T-helper 1 cell (primary cell): ENCODE measurements around the gene MAD1L1.
A peak's percentile ranks its signal among the peaks of the same experiment; 100 is the strongest.

Experiments
- DNase-seq, 5 donors: peaks; one replicate each; pipeline ENCODE4 v3.0.0-alpha.2; 2012 to 2020

The MAD1L1 gene

DNA sequence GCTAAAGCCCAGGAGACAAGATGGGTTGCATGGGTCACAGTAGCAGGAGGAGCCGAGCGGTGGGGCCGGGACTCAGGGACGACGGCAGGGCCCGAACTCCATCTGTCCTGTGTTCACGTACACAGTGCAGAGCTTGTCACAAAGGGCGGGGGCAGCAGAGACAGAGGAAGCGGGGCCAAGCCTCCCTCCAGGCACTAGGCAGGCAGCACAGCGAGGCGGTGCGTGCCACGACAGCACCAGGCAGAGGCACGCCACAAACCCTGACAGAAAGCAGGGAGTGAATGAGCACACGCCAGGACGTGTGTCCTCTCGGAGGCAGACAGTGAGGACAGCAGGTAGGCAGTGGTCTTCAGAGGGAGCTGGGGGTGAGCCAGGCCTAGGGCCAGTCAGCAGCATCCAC, 177.8 kb downstream of the MAD1L1 start:
- no peak for DNase-seq

DNA sequence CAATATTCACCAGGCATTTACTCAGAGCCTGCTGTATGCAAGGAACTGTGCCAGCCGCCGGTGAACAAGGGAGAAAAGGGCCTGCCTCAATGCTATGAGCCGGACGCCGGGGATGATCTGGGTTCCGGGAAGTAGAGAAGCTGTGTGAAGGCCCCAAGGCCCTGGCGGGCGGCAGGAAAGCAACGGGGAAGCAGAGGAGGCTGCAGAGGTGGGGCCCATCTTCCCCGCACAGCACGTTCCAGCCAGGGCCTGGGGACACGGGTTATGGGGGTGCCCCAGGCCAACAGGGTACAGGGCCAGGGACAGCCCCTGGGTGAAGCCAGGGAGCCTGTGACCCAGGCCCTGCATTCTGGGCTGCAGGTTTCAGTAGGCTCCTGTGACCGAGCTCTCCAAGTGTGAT, 179.3 kb downstream of the MAD1L1 start:
- DNase-seq = no peak

DNA sequence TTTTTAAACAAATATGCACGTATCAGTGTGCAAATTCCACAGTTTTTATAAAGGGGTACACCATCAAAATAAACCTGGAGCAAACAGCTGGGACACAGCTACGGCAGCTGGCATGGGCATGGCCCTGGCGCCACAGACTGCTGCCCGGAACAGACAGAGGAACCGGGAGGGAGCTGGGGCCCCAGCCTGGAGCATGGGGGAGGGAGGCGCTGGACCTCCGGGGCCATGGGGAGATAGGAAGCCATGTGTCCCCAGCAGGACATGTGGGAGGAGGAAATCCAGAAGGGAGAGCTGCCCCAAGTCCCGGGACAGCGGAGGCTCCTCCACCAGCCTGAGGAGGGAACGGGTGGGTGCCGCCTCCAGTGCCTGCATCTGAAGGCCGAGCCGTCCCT, 180.1 kb downstream of the MAD1L1 start:
- DNase-seq = no peak

DNA sequence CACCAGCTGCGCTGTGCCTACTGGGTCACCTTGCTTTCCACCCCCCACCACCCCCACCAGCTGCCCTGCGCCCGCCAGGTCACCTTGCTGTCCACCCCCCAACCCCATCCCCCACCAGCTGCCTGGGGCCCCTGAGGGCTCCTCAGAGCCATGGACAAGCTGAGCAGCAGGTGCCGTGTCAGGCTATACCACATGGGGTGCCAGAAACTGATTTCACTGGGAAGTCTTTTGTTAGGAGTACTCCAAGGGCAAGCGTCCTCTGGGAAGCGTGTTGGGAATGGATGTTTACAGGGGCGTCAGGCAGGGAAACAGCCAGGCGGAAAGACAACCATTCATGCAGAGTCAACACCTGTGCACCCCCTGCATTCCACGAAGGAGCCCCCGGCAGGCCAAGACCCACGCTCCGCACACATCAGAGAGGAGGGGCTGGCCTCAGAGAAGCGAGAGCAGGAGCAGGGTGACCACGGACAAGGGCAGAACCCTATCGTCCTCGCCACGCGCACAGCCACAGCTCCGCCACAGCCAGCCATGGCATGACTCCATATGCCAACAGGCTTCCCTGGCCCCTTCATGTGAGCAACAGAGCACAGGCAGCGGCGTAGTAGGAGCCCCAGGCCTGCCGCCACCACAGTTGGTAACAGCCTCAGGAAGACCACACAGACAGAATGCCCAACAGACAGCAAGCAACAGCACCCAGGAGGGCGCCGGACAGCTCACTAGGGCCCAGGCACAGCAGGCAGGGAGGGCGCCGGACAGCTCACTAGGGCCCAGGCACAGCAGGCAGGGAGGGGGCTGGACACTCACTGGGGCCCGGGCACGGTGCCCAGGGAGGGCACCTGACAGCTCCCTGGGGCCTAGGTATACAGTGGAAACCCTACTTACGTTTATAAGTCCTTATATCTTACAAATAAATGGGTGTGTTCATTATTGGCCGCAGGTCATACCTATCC, 180.8 kb downstream of the MAD1L1 start:
- no peak for DNase-seq

DNA sequence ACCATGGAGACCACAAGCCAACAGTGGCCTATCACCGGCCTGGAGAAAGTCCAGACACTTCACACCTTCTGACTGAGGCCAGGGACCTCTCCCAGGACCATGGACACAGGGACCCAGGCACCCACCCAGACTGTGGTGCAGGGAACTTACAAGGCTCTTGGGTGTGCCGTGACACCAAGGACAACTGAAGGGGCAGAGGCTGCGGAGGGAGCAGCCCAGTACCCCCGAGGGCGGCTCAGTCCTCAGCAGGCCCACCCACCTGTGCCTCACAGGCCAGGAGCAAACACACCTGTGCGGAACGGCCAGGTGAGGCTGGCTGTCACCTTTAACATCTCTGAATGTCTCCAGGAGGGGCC, 182.3 kb downstream of the MAD1L1 start:
- DNase-seq = no peak

DNA sequence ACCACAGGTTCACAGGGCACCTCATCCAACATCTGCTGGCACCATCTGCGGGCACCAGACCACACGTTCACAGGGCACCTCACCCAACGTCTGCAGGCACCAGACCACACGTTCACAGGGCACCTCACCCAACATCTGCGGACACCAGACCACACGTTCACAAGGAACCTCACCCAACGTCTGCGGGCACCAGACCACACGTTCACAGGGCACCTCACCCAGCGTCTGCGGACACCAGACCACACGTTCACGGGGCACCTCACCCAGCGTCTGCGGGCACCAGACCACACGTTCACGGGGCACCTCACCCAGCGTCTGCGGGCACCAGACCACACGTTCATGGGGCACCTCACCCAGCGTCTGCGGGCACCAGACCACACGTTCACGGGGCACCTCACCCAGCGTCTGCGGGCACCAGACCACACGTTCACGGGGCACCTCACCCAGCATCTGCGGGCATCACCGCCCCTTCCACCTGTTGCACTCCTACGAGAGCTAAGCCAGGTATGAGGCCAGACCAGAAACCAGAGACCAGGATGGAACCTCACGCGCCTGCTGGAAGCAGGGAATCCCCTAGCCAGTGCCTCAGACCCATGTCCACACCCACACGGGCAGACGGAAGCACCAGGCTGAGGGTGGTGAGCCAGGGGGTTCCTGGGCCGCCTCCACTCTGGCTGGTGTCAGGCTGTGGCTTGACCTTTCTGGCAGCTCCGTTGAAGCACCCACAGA, 182.8 kb downstream of the MAD1L1 start:
- no peak for DNase-seq

DNA sequence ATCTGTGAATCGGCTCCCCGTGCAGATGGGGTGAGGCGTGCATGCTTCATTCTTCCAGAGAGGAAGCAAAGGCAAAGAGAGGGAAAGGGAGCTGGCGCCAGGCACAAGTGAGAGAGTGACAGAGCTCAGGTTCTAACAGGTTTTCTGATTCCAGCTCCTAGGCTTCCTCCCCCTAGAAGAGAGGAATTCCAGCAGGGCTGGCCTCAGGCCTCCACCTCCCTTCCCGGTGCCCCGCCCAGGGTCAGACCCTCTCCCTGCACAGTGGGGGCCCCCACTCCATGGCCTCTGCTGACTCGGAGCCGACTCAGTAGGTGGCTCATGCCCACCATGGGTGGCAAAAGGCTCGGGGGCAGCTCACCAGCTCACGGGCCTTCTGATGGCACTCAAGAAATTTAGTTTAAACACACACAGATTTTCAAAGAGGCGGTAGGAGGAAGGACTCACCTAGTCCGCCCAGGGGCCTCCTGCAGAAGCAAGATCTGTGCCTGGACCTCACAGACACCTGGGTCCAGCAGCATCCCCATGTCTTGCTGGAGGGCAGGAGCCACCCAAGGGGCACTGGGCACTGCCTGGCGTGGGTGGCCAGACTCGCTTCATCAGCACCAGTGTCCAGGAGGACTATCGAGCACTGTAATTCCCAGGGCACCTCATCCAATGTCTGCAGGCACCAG, 183.5 kb downstream of the MAD1L1 start:
- DNase-seq = no peak

DNA sequence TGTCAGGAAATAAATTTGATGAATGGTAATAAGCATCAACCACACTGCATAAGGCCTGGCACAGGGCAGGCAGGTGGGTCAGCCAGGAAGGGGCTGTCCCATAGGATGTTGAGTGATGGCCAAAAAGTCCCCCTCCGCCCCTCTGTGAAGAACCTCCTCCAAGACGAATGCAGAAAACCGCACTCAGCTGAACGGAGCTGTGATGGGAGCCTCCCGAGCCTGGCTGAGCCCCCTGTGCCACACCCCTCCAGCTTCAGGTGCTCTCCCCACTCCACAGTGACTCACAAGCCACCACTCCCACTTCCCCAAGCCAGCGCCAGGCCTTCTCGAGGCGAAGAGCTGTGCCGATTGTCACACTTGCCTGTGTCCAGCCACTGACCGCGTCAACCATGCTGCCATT, 184.2 kb downstream of the MAD1L1 start:
- DNase-seq = no peak

DNA sequence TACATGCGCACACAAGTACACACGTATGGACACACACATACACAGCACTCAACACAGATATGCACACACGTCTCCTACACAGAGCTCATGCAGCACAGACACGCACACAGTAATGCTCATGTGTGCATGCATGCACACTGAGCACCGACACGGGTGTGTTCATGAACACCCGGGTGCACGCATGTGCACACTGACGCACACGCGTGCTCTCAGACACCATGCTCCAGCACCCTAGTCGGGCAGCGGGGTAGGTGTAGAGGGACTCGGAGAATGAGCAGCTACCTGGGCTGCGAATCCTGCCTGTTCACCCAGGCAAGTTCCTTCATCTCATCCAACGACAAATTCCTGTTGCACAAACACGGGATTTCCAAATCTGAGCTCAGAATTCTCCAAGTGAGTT, 184.7 kb downstream of the MAD1L1 start:
- no peak for DNase-seq

DNA sequence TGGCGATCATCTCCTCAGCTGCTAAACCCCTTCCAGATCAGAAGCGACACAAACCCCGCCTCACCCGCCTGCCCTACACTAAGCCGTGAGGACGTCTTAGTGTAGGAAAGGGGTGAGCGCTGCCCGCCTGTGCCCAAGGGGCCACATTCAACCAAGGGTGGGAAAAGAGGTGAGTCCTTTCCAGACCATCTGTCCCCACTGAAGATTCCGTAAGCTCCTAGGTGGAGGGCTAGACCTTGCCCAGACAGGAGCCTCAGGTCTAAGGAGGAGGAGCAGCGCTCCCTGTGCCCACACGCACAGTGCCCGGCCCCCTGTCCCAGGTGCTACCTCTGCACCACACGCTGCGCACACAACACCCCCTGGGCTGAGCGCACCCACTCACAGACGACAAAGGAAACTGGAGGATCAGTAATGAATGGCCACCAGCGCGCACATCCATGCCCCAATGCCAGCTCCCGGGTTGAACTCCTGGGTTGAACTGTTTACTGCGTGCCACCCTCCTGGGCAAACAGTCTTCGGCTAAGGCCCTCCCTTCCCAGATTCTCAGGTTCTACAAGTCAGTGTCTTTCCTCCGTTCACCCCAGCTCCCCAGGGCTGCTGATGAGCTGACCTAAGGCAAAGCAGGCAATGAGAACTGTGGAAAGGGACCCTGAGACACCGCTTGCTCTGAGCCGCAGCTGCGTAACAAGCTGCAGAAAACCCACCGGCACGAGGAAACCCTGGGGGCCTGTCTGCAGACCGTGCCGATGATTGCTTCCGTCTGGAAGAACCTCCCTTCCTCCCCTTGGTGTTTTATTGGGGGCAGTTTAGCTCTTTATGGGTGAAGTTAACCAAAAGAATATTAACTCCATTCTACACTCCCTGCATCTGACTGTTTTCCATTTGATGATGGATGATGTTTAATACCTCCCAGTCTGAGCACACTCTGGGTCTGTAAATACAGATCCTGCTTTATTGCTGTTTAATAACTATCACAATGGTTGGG, 185.9 kb downstream of the MAD1L1 start:
- peak in 1 of 5 donors; percentile 9 for DNase-seq

DNA sequence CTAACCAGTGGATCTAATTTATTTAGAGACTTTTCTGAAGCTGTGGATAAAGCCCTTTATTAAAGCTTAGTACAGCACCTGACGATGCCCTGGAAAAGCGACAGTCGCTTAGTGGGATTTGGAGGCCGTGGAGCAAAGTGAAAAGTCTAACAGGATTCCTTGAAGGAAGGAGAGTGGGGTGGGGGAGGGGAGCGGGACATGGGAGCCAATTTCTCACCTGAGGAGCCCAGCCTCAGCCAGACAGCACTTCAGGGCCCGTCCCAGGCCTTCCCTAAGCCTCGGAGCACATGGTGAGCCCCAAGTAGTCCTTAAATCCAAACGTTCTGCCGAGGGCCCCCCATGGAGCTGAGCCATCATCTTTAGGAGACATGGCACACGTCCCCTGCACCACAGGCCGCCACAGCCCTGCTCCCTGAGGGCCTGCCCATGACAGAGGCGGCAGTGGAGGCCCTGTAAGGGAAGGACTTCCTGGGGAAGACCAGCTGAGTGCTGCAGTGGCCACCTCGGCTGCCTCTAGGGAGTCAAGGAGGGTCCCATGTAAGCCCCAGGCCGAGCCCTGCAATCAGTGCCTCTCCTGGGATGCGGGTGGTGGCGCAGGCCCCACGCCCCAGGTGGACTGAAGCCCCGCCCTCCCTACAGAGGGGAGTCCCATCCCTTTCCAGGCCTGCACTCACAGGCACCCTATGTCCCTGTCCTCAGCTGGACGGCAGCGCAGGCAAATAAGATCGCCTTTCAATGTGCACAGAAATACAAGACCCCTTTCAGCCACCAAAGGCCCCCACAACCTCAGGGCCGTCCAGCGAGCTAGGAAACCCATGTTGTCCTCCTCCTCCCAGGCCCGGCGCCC, 187.0 kb downstream of the MAD1L1 start:
- DNase-seq = peak in 1 of 5 donors; percentile 9

DNA sequence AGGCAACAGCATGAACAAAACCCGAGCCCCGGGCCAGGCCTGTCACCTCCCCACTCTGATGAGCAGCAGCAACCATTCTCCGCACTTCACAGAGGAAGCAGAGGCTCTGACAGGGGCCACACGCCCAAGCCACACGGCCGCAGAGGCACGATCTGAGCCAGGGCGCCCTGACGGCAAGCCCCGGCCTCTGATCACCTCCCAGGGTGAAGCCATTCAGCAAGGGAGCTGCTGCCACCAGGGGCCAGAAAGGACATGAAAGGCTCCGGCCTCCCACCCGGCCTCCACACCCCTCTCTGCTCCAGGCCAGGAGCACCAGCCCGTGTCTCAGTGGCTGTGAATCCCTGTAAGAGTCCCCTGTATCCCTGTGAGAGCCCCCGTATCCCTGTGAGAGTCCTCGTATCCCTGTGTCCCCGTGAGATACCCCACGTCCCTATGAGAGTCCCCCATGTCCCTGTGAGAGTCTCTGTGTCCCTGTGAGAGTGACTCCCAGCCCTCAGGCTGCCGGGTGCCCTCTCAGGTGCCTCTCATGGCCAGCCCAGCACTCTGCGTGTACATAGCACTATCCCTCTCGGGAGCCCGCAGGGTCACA, 187.8 kb downstream of the MAD1L1 start:
- DNase-seq = no peak

DNA sequence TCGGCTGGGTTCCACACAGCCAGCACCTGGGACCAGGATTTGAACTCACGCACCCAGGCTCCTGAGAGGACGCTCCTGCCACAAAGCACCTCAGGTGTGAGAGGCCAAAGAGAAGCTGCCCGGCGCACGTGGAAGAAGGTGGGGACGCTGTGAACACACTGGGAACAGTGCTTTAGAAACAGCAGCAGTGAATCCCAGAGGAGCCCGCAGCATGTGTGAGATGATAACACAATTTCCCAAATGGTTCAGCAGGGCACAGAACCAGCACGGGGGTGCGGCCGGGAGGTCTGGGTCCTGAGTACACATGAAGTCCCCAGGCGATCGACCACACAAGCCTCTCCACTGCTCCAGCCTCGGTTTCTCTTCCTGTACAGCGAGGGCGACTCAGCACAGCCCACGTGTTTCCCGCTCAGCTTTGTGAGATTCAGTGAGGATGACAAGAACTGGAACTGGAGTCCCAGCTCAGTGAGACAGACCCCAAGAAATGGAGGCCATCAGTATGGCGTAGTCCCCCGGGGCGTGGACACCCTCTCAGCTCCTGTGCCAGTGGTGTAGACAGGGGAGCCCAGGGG, 188.3 kb downstream of the MAD1L1 start:
- DNase-seq = no peak

DNA sequence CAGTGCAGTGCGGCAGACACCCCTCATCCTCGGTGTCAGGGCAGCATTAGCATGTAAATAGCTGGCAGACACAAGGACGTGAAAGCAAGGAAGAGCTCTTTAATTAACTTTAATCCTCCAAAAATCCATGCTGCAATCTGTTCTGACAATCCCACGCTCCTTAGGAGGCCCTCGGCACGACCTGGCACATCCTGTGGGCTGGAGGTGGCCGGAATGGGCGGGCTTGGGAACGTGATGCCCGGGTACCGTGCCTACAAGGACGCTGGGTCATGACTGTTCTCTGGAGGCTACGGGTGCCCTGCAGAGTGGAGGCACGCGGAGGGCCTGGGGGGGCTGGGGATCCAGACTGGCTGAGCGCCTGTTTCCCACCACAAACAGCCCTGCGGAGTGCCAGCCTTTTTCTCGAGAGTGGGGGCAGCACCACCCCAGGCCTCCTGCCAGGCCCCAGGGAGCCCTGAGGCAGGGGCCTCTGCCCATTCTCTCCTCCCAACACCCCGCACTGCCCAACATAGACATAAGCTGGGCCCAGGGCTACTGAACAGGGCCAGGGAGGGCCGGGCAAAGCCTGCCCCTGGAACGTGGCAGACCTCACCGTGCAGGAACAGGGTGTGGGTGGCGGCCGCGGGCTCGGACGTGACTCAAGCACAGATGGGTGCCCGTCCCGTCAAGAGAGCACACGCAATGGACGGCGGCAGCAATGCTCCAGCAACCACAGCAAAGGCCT, 189.3 kb downstream of the MAD1L1 start:
- no peak for DNase-seq

DNA sequence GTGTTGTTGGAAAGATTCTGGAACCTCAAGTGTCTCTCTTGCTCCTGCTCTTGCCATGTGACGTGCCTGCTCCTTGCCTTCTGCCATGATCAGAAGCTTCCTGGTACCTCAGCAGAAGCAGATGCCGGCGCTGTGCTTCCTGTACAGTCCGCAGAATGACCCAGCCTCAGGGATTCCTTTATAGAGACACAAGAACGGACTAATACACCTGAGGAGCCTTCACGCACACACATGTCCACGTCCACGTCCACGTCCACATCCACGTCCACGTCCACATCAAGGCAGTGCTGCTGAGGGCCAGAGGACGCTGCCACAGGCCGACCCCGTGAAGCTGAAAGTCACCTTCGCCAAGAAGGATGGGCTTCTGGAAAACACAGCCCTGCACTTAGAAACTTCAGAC, 190.1 kb downstream of the MAD1L1 start:
- no peak for DNase-seq

DNA sequence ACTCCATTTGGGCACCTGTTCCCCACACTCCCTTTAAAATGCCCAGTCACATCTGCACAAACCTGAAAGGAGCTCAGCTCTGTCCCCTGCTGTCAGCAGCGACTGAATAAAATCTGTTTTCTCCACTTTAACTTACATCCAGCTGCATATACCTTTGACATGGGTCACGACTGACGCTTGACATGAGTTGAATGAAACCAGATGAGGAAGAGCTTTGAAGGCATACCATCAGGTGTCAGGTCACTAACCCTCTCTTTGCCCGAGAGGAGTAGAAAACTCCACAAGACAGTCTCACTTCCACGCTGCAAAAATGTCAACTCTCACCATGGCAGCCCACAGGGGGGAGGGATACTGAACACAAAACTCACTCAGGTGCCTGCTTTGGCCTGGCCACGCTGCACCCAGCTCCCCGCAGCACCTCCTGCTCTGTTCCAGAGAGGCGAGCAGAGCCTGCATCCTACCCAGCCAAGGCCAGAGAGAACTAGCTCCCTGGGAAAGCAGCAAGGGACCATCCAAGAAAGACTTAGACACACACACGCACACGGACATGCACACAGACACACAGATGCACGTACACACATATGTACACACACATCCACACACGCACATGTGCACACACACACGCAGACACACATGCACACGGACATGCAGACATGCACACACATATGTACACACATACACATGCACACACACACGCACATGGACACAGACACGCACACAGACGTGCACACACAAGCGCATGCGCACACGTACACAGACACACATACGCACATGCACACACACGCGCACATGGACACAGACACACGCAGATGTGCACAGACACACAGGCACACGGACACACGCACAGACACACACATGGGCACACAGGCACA, 191.0 kb downstream of the MAD1L1 start:
- DNase-seq = no peak

DNA sequence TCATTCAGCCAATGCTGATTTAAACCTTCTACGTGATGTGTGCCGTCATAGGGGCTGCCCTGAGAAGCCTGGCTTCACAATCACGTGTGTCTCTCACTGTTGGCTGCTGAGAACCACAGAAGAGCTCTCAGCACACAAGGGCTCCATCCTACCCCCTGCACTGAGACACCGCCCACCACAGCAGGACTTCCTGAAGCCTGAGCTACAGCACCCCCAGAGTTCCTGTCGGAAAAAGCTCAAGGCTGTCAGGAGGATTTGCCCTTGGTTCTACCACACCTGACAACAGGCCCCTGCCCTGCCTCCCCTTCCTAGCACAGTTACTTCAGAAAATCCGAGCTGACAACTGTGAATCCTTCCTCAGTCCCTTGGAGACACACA, 191.9 kb downstream of the MAD1L1 start:
- no peak for DNase-seq

DNA sequence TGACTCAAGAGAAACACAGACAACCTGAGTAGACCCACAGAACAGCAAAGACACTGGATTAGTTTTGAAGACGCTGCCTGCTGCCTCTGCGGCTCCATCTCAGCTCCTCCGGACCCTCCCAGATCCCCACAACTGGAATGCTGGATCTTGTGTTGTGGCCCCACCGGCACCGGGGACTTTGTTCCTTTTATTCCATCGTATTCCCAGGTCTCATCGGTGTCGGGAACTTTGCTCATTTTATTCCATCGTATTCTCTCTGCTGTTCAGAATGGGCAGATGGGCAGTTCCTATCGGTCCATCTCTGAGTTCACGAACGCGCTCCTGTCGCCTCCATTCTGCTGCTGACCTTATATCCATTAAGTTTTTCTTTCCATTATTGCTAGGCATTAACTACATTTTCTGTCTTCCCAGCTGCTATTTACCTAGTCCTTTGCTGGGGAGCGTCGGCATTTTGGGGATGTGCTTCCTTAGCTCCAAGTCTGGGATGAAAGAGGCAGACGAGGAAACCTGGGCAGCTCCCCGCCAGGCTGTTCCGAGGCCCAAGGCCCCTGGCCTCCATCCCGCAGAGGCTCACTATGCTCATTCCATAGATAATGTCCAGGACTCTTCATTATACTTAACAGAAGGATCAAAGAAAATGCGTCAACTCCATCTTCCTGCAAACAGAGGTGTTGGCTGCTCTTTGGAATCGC, 192.4 kb downstream of the MAD1L1 start:
- DNase-seq = no peak
